Panc1 (cell line): Measurements from ENCODE around the gene BRI3BP.

Source experiments
- POLR2AphosphoS5 ChIP-seq: IDR thresholded peaks from 2 replicates; pipeline ENCODE4 v1.6.1; 2012; ENCODE audit warnings: mild to moderate bottlenecking, low read depth, low read length, moderate library complexity
- SIN3A ChIP-seq: IDR thresholded peaks from 2 replicates; pipeline ENCODE4 v1.6.1; 2012; ENCODE audit warnings: low read depth, mild to moderate bottlenecking, low read length, moderate library complexity, borderline replicate concordance; ENCODE audit not compliant: insufficient read depth
- TF ChIP-seq, protein P1 (sequence below): fragments of 450-650 bp; IDR thresholded peaks from 2 replicates; pipeline ENCODE4 v1.5.1; 2017; ENCODE audit warnings: mild to moderate bottlenecking

DNA sequence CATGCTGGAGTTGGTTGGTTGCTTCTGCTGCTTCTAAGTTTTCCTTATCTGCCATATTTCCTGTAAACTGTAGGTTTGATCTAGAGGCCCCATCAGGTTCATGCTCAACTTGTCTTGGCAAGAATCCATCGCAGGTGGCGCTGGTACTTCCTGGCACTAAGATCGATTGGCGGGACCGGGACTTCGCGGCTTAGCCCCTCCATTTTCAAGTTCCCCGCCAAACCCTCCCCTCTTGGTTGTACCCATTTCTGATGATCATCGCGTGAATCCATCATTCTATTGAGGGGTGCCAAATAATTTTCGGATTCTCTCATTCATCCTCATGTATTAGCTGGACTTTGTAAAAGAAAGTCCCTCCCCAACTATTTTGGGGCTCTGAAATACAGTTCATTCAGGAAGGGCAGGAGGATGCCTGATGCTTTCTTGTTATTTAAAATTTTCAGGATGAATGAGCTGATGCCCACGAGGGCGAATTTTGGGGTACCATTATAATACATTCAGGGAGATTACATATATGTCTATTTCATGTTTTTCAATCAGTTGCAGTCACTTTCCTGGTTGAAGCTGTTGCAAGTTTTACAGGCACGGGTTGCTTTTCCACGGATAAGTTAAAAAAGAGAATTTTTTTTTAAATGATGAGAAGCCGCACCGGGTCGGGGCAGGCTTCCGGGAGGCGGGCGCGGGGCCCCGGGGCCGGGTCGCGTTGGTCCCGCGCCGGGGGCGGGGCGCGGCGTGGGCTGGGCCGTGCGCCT lies 395 bp upstream of the BRI3BP start:
- TF ChIP-seq, protein P1, sequence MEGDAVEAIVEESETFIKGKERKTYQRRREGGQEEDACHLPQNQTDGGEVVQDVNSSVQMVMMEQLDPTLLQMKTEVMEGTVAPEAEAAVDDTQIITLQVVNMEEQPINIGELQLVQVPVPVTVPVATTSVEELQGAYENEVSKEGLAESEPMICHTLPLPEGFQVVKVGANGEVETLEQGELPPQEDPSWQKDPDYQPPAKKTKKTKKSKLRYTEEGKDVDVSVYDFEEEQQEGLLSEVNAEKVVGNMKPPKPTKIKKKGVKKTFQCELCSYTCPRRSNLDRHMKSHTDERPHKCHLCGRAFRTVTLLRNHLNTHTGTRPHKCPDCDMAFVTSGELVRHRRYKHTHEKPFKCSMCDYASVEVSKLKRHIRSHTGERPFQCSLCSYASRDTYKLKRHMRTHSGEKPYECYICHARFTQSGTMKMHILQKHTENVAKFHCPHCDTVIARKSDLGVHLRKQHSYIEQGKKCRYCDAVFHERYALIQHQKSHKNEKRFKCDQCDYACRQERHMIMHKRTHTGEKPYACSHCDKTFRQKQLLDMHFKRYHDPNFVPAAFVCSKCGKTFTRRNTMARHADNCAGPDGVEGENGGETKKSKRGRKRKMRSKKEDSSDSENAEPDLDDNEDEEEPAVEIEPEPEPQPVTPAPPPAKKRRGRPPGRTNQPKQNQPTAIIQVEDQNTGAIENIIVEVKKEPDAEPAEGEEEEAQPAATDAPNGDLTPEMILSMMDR: no peak; the same call in 1 of the 2 replicates
- TF ChIP-seq POLR2AphosphoS5 (0 out of 2 replicates have a peak, but pooled peaks have one; percentile 36), SIN3A (no peak)
